HG03039 (cell line): ENCODE data around the gene RASA3.

Source experiments
- ATAC-seq: cut with Tn5 transposase; IDR thresholded peaks from one replicate; pipeline ENCODE4 v1.9.1; 2021; ENCODE audit warnings: mild to moderate bottlenecking, moderate library complexity; ENCODE audit not compliant: unreplicated experiment

The RASA3 gene

GRCh38 chr13:114059428-114059827 is 73.0 kb downstream of the RASA3 start:
- no peak for ATAC-seq

DNA sequence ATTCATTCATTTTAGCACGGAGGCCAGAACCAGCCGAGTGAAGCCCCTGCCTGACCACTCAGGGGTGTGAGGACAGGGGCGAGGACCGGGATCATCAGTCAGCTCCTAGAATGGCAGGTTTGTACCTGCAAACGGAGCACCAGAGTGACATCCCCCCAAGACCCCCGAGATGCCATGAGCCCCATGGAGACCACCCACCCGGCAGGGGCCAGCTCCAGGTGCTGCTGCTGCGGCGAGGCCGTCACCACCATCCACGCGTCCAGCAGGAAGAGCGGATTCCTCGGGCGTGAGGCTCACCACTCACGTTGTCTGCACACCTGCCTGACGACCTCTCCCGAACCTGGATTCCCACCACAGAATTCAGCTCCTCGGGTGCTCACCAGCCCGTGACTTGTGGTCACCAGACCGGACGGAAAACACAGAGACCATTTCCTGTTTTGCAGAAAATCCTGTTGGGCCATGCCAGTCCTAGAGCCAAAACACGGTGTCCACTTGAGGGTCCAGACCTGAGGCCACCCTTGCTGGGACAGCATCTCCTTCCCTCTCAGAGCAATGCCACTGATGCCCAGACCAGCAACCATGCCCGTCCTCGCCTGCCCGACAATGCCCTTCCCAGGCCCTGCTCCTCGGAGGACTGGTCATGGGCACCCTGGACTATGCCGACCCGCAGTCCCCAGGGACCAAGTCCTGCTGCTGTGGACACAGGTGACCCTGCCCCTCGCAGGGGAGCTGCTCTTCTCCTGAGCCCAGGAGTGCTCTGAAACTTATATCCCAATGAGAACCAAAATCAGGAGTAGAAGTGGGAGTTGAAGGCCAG is 74.2 kb downstream of the RASA3 start:
- no peak for ATAC-seq

GRCh38 chr13:114057166-114058050 is 75.0 kb downstream of the RASA3 start:
- ATAC-seq, result no peak

GRCh38 chr13:114056205-114057013 is 76.0 kb downstream of the RASA3 start:
- ATAC-seq, result no peak

DNA sequence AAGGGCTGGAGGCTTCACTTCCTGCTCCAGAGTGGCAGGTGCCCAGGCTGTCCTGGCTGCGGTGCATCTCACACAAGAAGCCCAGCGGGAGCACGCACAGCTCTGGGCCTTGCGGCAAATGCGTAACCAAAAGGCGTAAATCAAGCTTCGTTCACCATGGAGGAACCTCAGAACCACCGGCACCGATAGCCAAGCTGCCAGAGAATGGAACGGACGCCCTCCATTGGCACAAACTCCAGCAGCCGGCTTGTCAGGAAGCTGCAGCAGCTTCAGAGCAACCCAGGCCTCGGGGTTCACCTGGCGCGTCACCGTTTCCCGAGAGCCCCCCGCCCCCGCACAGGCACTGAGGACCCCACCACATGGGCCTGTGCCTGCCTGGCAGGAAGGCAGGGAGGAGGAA is 76.7 kb downstream of the RASA3 start:
- no peak for ATAC-seq

DNA sequence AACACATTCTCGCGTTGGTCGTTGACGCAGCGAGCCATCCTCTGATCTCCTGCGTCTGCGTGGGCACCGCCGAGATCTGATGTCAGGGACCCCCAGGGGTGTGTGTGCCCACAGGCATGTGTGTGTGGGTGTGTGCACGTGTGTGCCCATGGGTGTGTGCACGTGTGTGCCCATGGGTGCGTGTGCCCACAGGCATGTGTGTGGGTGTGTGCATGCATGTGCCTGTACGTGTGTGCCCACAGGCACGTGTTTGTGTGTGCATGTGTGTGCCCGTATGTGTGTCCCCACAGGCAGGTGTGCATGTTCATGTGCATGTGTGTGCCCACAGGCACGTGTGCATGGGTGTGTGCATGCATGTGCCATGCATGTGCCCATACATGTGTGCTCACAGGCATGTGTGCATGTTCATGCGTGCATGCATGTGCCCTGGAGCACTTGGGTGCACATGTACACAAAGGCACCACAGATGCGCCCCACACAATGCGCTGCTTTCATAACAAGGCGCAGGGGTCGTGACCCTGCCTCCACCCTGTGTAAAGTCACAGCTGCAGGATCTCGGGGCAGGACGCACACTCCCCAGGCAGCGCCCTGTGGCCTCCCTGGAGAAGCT is 77.5 kb downstream of the RASA3 start:
- no peak for ATAC-seq

GRCh38 chr13:114054264-114054663 is 78.2 kb downstream of the RASA3 start:
- no peak for ATAC-seq

GRCh38 chr13:114053026-114053425 is 79.4 kb downstream of the RASA3 start:
- ATAC-seq, result no peak

GRCh38 chr13:114050536-114051450 is 81.6 kb downstream of the RASA3 start:
- no peak for ATAC-seq

GRCh38 chr13:114049626-114050101 is 82.8 kb downstream of the RASA3 start:
- ATAC-seq, result no peak

DNA sequence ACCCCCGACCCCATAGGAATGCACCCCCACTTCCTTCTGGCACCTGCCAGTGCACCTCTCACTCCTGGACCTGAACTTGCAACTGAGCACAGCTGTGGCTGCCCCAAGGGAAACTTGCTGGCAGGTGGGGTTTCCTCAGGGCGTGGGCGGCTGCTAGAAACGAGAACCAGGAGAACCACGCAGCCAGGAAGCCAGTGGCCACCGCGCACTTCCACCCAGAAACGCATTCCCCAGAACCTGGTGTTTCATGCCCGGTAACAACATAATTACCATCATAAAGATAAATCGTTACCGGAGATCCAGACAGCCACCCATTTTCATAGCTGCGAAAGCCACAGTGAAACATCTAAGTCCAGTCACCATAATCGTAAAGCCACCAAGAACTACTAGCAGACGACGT is 83.4 kb downstream of the RASA3 start:
- peak; percentile 40 for ATAC-seq

- no peak for ATAC-seq
Measured at GRCh38 chr13:114048443-114048842, 84.0 kb downstream of the RASA3 start.

DNA sequence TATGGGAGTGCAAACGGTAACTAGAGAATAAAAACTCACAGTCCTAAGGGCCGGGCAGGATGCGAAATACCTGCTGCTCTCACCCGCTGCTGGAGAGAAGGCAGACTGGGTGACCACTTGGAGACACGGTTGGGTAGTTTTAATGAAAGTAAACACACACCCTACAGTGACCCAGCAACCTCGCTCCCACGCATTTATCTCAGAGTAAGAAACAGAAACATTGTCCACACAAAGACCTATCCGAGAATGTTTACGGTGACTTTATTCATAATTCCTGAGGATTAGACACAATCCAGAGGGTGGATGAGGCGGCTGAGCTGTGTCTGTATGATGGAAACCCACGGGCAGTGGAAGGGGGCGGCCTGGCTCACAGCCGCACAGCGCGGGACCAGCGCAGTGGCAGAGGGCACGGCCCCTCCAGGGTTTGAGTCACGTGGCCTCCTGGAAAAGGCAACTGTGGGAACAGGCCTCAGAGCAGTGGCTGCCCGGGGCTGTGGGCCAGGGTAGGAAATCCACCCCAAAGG is 85.0 kb downstream of the RASA3 start:
- peak; percentile 41 for ATAC-seq

GRCh38 chr13:114046431-114046975 is 85.9 kb downstream of the RASA3 start:
- no peak for ATAC-seq

GRCh38 chr13:114045113-114045735 is 87.2 kb downstream of the RASA3 start:
- no peak for ATAC-seq

- no peak for ATAC-seq
Measured at GRCh38 chr13:114044486-114044885, 87.9 kb downstream of the RASA3 start.

DNA sequence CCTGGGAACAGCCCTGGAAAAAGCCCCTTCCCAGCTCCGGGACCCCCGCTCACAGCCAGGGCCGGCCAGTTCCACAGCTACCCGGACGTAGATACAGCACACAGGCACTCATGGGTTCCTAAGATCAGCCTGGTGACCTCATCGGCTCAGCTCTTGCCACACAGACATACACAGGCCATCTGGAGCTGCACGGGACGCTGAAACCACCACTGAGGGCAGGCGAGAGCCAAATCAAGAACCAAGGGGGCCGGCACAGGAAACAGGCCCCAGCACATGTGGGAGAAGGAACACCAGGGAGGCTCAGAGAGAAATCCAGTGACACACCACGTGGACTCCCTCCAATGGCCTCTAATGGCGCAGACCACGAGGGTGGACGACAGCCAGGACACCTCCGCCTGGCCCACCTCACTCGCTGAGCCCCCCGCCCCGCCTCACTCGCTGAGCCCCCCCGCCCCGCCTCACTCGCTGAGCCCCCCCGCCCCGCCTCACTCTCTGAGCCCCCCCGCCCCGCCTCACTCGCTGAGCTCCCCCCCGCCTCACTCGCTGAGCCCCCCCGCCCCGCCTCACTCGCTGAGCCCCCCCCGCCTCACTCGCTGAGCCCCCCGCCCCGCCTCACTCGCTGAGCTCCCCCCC is 88.9 kb downstream of the RASA3 start:
- no peak for ATAC-seq
